ENCODE measurements around the gene IGDCC3. TPM values are rescaled to one million over a fixed set of nuclear protein-coding genes. Genes with fewer than 3 reads are reported as not detected.

Gene IGDCC3
- total RNA-seq, 1 donor: not detected

- no peak overlapping the region for H3K4me3 ChIP-seq (ENCODE audit: low read depth, low read length)
- no peak for DNase-seq (ENCODE audit: low read depth)
- TF ChIP-seq CTCF (IDR thresholded peaks at IDR 0.05; ENCODE audit: insufficient read depth, low read length): no peak
These were observed 43.1 kb downstream of the IGDCC3 start for GRCh38 chr15:65334586-65335231.

DNA sequence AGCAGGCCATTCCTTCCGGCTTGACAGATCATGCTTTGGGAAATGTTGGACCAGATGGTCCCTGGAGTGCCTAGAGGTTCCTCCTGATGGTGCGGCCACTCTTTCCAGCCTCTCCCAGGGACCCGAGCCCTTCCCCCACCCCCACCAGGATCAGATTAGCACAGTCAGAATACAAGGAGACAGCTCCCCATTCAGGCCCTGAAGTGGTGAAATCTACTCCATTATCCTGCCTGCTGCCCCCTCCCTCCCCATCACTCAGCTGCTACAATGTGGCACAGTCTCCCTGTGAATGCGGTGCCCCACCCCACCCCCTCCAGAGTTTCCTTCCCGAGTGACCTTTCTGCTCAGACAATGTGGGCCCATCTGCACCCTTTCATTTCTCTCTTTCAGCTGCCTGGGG, 43.9 kb downstream of the IGDCC3 start:
- no peak for TF ChIP-seq CTCF (IDR thresholded peaks at IDR 0.05; ENCODE audit: insufficient read depth, low read length)
- H3K4me3 ChIP-seq (ENCODE audit: low read depth, low read length): no peak overlapping the region
- no peak for DNase-seq (ENCODE audit: low read depth)

GRCh38 chr15:65333148-65333820, 44.5 kb downstream of the IGDCC3 start:
- no peak for DNase-seq (ENCODE audit: low read depth)
- TF ChIP-seq CTCF (IDR thresholded peaks at IDR 0.05; ENCODE audit: insufficient read depth, low read length): no peak
- H3K4me3 ChIP-seq (ENCODE audit: low read depth, low read length): no peak overlapping the region

GRCh38 chr15:65332391-65333147, 45.2 kb downstream of the IGDCC3 start:
- TF ChIP-seq CTCF (IDR thresholded peaks at IDR 0.05; ENCODE audit: insufficient read depth, low read length): no peak
- DNase-seq (ENCODE audit: low read depth): no peak
- H3K4me3 ChIP-seq (ENCODE audit: low read depth, low read length): no peak overlapping the region

GRCh38 chr15:65331811-65332210, 46.0 kb downstream of the IGDCC3 start:
- no peak for DNase-seq (ENCODE audit: low read depth)
- no peak overlapping the region for H3K4me3 ChIP-seq (ENCODE audit: low read depth, low read length)
- no peak for TF ChIP-seq CTCF (IDR thresholded peaks at IDR 0.05; ENCODE audit: insufficient read depth, low read length)

DNA sequence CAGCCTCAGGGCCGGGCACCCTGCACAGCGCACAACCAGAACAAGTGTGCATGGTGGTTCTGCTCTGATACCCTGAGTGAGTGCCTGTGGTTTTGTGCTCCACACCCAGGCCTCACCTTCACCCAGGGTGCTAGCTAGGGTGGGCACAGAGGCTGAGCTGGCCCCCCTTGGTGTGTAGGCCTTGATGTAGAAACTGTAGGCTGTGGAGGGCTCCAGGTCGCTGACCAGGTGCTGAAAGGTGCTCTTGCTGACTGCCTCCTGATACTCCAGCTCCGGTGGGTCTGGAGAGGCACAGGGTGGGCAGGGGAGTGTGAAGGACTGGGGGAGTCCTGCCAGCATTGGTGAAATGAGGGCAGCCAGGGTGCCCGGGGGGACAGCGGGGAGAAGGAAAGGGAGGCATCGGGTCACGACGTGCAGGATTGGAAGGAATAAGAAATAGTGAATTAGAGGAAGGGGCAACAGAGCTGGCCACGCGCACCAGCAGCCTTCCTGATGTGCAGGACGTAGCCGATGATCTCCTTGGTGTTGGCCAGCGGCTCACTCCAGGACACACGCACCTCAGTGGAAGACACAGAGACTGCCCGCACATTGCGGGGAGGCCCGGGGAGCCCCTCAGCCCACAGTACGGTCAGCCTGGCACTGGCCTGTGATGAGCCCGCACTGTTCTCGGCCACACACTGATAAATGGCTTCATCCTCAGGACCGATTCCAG, 46.7 kb downstream of the IGDCC3 start:
- TF ChIP-seq CTCF (IDR thresholded peaks at IDR 0.05; ENCODE audit: insufficient read depth, low read length): no peak
- H3K4me3 ChIP-seq (ENCODE audit: low read depth, low read length): no peak overlapping the region
- DNase-seq (ENCODE audit: low read depth): no peak
